Activated CD4-positive, CD25-positive, alpha-beta regulatory T cell treated with anti-CD3 and anti-CD28 coated beads, Interleukin-2, amount 50 U/mL, for 72 hours (primary cell): Measurements from ENCODE around the gene SERPINA1.
"Not testable (repeated sequence)": the region's sequence is repeated elsewhere in the genome, so short reads cannot be mapped to it uniquely, and the experiment has no call there.

Experiments
- DNase-seq: peaks from one replicate; pipeline ENCODE4 v3.0.0; 2021

SERPINA1 gene

DNA sequence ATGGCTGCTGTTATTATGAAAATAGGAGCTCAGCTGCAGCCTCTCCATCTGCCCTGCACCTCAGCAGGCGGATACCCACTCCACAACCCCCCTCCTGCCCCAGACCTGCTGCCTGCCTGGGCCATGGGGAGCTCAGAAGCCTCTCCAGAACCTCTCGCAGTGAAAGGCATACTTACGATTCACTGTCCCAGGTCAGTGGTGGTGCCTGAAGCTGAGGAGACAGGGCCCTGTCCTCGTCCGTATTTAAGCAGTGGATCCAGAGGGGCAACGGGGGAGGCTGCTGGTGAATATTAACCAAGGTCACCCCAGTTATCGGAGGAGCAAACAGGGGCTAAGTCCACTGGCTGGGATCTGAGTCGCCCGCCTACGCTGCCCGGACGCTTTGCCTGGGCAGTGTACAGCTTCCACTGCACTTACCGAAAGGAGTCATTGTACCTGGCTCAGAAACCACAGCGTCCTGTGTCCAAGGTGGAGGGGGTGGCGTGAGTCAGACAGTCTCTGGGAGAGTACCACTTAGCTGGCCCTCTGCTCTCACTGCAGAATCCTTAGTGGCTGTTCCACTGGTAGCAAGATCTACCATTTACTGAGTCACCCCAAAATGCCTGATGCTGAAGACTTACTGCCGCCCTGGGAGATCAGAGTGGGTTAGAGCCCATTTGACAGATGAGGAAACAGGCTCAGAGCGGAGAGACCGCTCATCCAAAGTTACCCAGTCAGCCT, at the start of gene SERPINA1:
Gene SERPINA1 (minus strand): TSS at position 219 of the 720 bp plus-strand sequence. CDS start 5,365 bp downstream, outside the sequence.
- DNase-seq: no peak

GRCh38 chr14:94428610-94429009, 40.2 kb upstream of the SERPINA1 start:
- no peak for DNase-seq

DNA sequence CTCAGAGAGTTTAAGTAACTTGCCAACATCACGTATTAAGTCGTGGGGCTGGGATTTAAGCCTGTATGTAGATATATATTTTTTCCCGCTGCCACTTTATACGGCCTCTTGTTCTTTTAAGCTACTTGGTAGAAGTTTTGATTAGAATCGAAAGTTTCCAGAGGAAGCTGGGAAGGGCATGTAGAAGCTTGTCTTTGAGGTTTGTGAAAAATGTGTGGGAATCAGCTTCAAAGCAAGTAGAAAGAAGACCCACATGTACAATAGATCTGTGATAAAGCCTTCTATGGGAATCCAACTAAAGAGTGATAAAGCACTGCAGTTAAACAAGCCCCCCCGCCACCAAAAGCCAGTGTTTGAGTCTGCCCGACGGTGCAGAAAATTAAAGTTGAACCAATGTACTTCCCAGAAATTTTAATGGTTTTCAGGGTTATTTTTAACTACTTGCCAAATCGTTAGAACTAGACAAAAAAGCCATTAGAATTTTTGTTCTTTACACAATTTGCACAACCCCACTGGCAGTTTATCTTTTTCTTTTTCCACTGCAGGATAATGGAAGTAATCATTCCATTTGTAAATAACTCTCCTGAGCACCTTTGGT, 38.7 kb upstream of the SERPINA1 start:
- DNase-seq: no peak

- no peak for DNase-seq
These were observed 38.1 kb upstream of the SERPINA1 start for GRCh38 chr14:94426526-94426925.

DNA sequence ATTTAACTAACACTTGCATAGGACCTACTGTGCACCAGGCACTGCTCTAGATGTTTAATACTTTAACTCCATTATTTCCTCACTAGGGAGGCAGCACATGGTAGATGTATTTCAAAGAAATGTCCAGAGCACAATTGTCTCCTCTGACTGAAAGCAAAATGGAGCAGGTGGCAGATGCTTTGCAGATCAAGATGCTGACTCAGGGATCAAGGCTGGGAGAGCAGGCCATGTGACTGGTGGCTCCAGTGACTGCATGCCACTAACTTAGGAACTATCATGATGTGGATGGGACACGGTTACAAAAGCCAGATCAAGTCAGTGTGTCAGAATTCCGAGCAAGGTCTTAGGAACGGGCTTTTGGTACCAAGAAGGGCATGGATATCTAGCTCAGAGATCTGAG, 36.0 kb upstream of the SERPINA1 start:
- no peak for DNase-seq

DNA sequence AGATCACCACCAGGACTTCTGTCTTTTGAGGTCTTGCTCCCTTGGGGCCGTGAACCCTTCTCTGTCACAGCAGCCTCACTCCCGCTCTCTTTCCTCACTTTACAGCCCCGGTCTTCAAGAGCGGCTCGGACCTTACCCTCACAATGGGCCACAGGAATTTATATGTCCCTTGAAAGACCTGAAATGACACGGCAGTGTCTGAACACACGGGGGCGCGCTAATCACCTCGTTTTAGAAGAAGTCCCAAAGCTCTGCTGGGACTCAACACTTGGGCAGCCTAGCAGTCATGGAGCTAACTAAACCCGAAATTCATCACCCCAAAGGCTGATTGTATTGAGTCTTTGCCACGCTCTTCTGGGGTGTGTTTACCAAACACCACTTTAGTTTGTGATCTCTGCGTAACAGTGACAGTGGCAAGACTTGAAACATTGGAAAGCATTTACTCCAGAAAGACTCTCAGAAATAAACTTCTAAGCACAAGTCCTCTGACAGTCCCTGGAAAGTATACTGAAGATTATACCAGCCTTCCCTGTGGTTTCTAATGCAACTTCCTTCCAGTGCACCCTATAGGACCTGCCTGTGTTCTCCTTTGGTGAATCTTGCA, 35.2 kb upstream of the SERPINA1 start:
- DNase-seq: peak; percentile 40

DNA sequence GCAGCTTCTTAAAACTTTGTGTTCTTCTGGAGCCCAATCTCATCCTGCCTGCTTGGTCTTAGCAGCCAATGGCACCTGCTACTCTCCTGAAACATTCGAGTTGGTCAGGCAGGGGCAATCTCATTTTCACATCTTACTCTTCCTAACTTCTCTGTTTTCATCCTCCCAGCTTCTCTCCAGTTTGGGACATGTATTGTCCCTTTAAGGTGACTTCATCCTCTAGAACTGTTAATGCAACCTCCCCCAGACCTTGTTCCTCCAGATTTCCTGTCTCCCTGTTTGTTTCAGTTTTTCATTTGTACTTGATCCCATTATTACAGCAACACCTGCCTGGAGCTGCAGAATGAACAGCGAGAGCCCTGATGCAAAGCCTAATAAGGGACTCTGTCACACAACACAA, 32.9 kb upstream of the SERPINA1 start:
- no peak for DNase-seq

DNA sequence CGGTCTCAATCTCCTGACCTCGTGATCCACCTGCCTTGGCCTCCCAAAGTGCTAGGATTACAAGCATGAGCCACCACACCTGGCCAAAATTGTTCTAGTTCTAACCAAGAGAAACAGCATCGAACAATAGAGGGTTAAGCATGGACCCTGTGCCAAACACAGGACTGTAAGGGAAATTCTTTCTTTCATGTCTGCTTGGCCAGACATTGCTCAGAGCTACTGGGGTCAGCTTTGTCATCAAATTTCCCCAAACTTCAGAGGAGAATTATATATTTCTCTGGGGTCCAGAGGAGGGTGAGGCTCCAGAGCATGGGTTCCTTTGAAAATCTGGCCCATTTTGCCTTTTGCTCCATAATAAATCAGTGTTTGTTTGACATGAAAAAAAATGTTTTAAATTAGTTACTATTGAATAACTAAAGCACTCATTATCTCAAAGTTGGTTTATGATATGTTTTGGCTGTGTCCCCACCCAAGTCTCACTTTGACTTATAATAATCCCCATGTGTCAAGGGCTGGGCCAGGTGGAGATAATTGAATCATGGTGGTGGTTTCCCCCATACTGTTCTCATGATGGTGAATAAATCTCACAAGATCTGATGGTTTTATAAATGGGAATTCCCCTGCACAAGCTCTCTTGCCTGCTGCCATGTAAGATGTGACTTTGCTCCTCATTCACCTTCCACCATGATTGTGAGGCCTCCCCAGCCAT, 29.2 kb upstream of the SERPINA1 start:
- not testable (repeated sequence) for DNase-seq

DNA sequence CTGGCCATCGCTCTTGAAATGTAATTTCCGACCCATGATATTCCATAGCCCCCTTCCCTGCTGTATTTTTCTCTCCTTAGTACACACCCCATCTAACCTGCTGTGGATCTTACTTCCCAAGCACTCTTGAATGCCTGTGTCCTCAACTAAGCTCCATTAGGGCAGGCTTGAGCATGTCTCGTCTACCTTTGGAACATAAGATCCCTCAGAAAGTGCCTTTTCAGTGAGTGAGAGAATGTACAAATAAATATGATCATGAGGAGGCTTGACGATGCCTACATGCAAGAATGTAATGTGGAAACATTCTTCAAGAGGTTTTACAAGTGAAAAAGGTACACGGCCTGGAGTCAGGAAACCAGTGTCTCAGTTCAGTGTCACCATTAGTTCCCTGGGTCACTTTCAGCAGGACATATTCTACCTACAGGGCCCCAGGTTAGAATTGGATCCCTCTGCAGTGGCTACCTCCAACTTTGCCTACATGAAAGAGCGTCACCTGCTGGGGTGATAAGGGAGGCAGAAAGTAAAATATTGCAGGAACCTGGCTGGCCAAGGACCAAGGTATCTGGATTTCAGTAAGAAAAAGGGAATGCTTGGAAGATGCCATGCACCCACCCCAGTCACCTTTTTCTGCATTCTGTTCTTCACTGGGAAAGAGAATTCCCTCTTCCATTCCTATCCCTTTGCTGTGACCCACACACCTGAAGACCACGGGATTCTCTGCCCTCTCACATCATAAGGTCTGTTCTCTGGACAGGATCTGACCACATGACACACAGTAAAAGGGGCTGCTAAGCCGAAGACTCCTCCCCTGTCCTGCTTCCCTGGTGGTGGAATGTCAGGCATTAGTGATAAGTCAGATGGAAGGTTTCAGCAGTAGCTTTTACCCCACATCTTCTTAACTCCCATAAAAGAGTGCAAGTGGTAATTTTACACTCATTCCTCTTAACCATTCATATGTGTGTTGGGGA, 24.6 kb upstream of the SERPINA1 start:
- no peak for DNase-seq

- DNase-seq: no peak
These were observed 23.2 kb upstream of the SERPINA1 start for GRCh38 chr14:94411638-94412037.

GRCh38 chr14:94409430-94409829, 21.0 kb upstream of the SERPINA1 start:
- not testable (repeated sequence) for DNase-seq

DNA sequence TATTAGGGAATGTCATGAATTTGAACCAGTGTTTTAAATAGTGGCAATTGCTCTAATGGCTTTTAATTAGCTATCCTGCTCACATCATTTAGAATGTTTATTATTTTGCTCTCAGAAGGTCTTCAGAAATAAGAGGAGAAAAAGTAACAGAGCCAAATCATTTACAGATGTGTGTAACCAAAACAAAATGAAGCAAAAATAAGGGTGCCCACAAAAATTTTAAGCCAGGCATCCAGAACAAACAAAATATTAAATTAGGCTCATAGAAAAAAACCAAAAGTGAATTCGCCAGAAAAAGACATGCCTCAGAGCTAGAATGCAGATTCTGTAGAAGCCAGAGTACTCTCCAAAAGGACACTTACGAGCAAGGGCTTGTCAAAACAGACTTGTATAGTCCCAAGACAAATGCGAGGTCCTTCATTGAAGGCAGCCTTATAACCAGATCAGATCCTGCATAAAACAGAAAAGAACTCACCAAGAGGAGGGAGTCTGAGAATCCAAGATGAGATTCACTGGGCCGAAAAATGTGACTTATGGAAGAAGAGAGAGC, 20.2 kb upstream of the SERPINA1 start:
- DNase-seq: no peak

- no peak for DNase-seq
These were observed 19.5 kb upstream of the SERPINA1 start for GRCh38 chr14:94407906-94408305.

DNA sequence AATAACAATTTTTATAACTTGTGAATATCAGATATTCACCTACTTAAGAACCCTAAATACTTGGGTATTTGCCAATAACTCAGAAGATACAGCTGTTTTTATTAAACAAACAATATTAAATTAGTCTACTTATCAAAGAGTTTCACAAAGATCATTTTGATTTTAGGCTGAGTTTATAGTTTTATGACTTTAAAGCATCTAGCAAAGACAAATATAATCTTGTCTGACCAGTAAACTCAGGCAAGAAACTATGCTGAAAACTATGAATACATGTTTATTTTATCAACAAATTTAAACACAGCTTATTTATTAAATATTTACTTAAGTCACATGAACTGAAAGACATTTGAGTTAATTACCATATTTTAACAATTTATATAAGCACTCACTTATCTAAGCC, 18.5 kb upstream of the SERPINA1 start:
- no peak for DNase-seq

DNA sequence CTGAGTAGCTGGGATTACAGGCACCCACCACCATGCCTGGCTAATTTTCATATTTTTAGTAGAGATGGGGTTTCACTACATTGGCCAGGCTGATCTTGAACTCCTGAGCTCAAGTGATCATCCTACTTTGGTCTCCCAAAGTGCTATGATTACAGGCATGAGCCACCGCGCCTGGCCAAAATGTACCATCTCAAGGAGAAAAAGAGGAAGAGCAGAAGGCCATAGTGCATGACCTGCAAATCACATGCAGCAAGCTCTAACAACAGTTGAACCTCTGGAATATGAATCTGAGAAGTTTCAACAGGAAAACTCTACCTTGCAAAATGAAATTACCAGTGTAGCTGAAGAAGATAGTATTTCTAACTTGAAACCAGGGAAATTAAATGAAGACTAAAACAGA, 17.1 kb upstream of the SERPINA1 start:
- no peak for DNase-seq

GRCh38 chr14:94404561-94404960, 16.2 kb upstream of the SERPINA1 start:
- DNase-seq: no peak

GRCh38 chr14:94403312-94403932, 15.0 kb upstream of the SERPINA1 start:
- DNase-seq: no peak

- DNase-seq: no peak
These were observed 12.7 kb upstream of the SERPINA1 start for GRCh38 chr14:94401083-94401482.

- no peak for DNase-seq
These were observed 12.0 kb upstream of the SERPINA1 start for GRCh38 chr14:94400422-94400841.

- no peak for DNase-seq
These were observed 10.1 kb upstream of the SERPINA1 start for GRCh38 chr14:94398536-94398935.

DNA sequence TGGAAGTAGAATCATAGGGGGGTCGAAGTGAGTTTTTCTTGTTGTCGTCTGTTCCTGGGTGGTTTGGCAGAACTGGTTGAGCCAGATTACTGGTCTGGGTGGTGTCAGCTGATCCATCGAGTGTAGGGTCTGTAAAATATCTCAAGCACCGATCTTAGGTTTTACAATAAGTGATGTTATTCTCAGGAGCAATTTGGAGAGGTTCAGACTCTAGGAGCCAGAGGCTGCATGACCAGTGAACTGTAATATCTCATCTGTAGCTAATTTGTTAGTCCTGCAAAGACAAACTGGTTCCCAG, 9.7 kb upstream of the SERPINA1 start:
- no peak for DNase-seq
